GM12875 (cell line): ENCODE results near the gene HIBCH.

Source experiments
- H3K4me3 ChIP-seq: one replicate; pipeline ENCODE4 v1.5.1; 2011; ENCODE audit warnings: low read depth, low read length, control low read depth
- TF ChIP-seq, protein P1 (sequence below): IDR thresholded peaks from 2 replicates; pipeline ENCODE4 v1.5.1; 2011; ENCODE audit warnings: low read depth, mild to moderate bottlenecking, control low read depth, inconsistent platforms, low read length, moderate library complexity, borderline replicate concordance; ENCODE audit not compliant: insufficient read depth

HIBCH gene

DNA sequence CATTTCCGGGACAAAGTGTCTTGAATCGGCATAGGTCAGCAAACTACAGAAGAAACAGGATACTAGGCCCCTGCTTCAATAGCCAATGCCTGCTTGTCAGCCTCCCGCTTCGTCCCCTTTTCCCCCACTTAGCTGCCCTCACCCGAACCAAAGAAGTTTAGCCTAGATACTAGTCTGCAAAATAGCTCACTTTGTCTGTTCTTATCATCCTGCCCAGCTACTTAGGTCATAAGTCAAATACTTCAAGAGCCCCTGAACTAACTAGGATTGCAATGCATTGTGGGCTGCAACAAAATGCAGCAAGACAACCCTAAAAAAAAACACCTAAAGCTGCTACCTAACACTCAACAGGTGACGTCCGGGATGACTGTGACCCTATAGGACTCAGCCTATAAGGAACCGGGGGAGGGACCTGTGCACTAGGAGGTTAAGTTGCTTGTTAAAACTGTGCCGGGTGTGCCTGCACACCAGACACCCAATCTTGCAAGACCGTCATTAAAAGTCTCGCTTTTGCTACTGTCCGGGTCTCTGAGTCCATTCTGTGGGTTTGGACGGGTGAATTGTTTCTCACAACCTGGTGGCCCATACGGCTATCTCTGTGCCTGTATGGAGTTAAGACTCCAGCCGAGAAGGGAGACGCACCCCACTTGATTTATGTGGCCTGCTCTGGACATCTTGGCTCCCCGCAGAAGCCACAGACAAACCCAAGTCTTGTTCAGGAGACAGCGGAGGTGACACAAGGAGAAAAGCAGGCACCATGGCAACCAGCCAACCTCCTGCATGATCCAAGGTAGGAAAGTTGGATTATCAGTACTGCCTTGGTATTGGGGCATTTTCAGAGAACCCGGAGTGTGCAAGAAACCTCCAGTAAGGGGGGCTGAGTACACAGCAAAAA lies 105.9 kb downstream of the HIBCH start:
- TF ChIP-seq, protein P1, sequence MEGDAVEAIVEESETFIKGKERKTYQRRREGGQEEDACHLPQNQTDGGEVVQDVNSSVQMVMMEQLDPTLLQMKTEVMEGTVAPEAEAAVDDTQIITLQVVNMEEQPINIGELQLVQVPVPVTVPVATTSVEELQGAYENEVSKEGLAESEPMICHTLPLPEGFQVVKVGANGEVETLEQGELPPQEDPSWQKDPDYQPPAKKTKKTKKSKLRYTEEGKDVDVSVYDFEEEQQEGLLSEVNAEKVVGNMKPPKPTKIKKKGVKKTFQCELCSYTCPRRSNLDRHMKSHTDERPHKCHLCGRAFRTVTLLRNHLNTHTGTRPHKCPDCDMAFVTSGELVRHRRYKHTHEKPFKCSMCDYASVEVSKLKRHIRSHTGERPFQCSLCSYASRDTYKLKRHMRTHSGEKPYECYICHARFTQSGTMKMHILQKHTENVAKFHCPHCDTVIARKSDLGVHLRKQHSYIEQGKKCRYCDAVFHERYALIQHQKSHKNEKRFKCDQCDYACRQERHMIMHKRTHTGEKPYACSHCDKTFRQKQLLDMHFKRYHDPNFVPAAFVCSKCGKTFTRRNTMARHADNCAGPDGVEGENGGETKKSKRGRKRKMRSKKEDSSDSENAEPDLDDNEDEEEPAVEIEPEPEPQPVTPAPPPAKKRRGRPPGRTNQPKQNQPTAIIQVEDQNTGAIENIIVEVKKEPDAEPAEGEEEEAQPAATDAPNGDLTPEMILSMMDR, result no peak

DNA sequence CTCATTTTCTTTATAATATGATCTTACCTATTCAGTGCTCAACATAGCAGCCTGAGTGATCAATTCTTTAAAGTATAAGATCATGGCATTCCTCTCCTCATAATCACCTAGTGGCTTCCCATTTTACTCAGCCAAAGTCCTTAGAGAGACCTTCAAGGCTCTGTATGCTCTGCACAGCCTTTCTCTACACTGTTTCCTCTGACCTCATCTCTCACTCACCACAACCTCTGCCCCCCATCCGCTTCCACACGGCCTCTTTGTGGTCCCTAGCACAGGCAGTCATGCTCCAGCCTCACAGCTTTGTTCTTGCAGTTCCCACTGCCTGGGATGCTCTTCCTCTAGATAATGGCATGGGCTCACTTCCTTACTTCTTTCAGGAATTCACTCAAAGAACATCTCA lies 109.2 kb downstream of the HIBCH start:
- TF ChIP-seq, protein P1, result no peak
- no peak overlapping the region for H3K4me3 ChIP-seq

More for the DNA sequence above, 105.9 kb downstream of the HIBCH start:
- H3K4me3 ChIP-seq, result no peak overlapping the region

- TF ChIP-seq, protein P1, result no peak
- no peak overlapping the region for H3K4me3 ChIP-seq
Observed at GRCh38 chr2:190209559-190209958, 110.1 kb downstream of the HIBCH start.

DNA sequence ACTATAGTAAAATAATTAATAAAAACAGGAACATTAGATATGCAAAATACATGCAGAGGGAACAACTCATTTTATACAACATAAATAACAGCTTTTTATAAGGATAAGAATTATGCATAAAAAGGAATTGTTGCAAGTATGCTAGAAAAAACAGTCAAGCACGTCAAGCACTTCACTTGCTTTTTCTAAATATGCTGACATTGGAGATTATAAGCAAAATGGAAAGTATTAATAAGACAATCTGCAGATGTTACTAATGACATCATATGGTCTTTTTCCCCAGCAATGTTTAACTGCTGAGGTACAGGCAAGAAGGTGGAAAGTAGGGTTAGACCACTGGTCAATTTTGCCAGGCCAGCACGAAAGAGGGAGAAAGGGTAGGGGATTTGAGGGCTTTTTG lies 111.7 kb downstream of the HIBCH start:
- TF ChIP-seq, protein P1, result no peak
- H3K4me3 ChIP-seq, result no peak overlapping the region

GRCh38 chr2:190205657-190206056 lies 114.0 kb downstream of the HIBCH start:
- H3K4me3 ChIP-seq, result no peak overlapping the region
- TF ChIP-seq, protein P1, result no peak

DNA sequence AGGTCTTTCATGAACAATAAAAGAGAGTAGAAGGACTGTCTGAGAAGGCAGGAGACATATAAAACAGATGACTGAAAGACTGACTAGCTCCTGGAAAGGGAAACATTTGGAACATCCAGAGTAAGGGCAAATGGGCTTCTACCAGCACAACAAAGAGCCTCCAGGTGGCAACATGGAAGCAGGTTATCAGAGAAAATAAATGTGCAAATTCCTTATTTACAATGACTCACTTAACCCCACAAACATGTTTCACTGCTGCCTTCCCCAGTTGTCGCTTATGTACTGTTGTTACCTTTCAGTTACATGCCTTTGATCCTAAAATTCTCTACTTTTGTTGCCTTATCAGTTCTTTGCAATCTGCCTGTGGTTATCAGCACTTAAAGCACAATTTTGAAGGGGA lies 117.0 kb downstream of the HIBCH start:
- TF ChIP-seq, protein P1, result no peak
- H3K4me3 ChIP-seq, result no peak overlapping the region

GRCh38 chr2:190202018-190202417 lies 117.6 kb downstream of the HIBCH start:
- TF ChIP-seq, protein P1, result no peak
- no peak overlapping the region for H3K4me3 ChIP-seq
